ENCODE data around the gene TMCC2. TPM values are rescaled to one million over a fixed set of nuclear protein-coding genes. Genes with fewer than 3 reads are reported as not detected.
"Not testable (repeated sequence)": the region's sequence is repeated elsewhere in the genome, so short reads cannot be mapped to it uniquely, and the experiment has no call there.

Gene TMCC2
- total RNA-seq, 2 experiments from 2014 or later: 9.8 to 10.1 TPM

DNA sequence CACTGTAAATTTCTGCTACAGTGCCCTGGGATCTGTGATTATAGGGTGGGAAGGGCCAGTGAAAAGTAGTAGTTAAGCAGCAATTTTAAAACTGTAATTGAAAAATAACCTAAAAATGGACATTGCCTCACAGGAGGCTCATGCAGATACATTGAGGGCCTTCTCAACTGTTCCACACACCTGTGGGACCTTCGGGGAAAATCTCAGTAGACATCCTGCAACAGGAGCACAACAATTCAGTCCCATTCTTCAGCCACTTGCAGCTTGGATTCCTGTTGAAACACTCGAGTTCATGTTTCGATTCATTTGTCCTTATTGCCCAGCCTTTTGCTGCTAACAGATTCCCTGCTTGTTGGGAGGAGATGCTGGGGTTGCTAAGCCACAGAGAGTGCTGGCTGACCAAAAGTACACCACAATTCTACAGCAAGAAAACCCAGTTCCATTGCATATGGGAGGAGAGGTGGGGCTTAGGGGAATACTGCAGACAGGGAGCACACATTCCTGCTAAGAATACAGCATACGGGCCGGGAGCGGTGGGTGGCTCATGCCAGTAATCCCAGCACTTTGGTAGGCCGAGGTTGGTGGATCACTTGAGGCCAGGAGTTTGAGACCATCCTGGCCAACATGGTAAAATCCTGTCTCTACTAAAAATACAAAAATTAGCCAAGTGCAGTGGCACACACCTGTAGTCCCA, 4.5 kb downstream of the TMCC2 start:
- no peak for DNase-seq
- Mint-ChIP-seq H3K36me3 (no peaks in the 10 kb centered on the region), H3K9me3 (no peaks in the 10 kb centered on the region), H3K27ac (peak overlapping the region; percentile 3), H3K4me1 (ENCODE audit: low read depth) (peaks cover 43% of the 10 kb centered on the region), H3K27me3 (peaks cover 1% of the 10 kb centered on the region), H3K4me3 (no peak overlapping the region)
- intact Hi-C loops (cut with micrococcal nuclease): loop anchor here (2.0 kb wide), 1 partner anchor 15 kb away; no protein-coding TSS in a partner anchor
- CTCF ChIA-PET: interaction anchor here (1.7 to 9.8 kb wide), 3 partner anchors 24 to 93 kb away, joined by 3 to 338 read pairs (median 5); no protein-coding TSS in a partner anchor
- POLR2A ChIA-PET: interaction anchor here (1.0 to 1.5 kb wide), 3 partner anchors 22 to 32 kb away, joined by 3 to 4 read pairs (median 3); no protein-coding TSS in a partner anchor

DNA sequence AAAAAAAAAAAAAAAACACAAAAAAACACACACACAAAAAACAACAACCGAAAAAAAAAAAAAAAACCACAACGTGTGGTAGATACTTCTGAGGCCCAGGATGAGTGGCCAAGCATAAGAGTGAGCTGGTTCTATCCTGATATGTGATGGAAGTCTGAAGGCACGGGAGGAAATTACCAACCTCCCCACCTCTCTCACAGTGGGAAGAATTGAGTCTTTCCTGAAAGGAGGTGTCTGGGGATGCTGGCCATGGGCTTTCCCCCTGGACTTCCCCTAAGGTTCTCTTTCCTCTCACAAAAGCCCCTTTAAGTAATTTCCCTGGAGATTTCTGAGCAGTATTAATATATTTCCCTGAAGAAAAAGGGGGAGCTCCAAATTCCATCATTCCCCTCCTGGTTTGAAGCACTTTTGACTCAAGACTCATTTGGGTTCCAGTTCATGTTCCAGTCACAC, 5.2 kb downstream of the TMCC2 start:
- POLR2A ChIA-PET: interaction anchor here (1.4 to 1.5 kb wide), 2 partner anchors 29 to 33 kb away, joined by 3 read pairs; no protein-coding TSS in a partner anchor
- CTCF ChIA-PET: interaction anchor here (0.8 to 9.8 kb wide), 5 partner anchors 24 to 1026 kb away, joined by 3 to 338 read pairs (median 3); no protein-coding TSS in a partner anchor
- peak; percentile 44 for DNase-seq

DNA sequence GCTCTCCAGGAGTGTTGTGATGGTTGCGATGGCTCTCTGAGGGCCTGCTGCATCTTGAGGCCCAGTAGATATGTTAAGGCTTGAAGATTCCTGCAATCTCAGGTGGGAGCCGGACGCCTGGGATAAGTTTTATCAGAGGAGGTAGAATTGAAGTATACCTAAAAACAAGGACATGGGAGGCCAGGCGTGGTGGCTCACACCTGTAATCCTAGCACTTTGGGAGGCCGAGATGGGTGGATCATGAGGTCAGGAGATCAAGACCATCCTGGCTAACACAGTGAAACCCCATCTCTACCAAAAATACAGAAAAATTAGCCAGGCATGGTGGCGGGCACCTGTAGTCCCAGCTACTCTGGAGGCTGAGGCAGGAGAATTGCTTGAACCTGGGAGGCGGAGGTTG, 6.2 kb downstream of the TMCC2 start:
- POLR2A ChIA-PET, H3K27me3 Mint-ChIP-seq, H3K27ac Mint-ChIP-seq, H3K9me3 Mint-ChIP-seq, H3K36me3 Mint-ChIP-seq, H3K4me3 Mint-ChIP-seq, DNase-seq: not testable (repeated sequence)
- intact Hi-C loops (cut with micrococcal nuclease): loop anchor here (2.0 kb wide), 1 partner anchor 13 kb away; no protein-coding TSS in a partner anchor
- peaks cover 55% of the 10 kb centered on the region for H3K4me1 Mint-ChIP-seq (ENCODE audit: low read depth)
- CTCF ChIA-PET: interaction anchor here (0.7 to 9.8 kb wide), 2 partner anchors 23 to 92 kb away, joined by 3 to 338 read pairs; no protein-coding TSS in a partner anchor

More for the DNA sequence above, 5.2 kb downstream of the TMCC2 start:
- H3K4me1 Mint-ChIP-seq (ENCODE audit: low read depth): peaks cover 46% of the 10 kb centered on the region
- H3K4me3 Mint-ChIP-seq: no peak overlapping the region
- H3K36me3 Mint-ChIP-seq: no peaks in the 10 kb centered on the region
- H3K27ac Mint-ChIP-seq: peak overlapping the region; percentile 5
- peaks cover 2% of the 10 kb centered on the region for H3K27me3 Mint-ChIP-seq
- H3K9me3 Mint-ChIP-seq: no peaks in the 10 kb centered on the region
- intact Hi-C loops (cut with micrococcal nuclease): loop anchor here (2.0 kb wide), 1 partner anchor 14 kb away; no protein-coding TSS in a partner anchor

DNA sequence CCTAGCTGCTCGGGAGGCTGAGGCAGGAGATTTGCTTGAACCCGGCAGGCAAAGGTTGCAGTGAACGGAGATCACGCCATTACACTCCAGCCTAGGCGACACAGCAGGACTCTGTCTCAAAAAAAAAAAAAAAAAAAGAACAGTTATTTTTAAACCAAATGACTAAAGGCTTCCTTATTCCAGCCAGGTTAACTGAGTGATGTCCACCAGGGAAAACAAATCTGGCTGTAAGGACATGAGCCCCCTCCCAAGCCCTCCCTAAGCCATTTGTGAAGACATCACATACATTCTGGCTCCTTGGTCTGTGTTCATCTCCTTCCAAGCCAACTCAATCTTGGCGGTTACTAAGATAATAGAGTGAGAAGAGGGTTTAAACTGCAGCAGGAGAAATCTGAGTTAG, 8.2 kb downstream of the TMCC2 start:
- intact Hi-C loops (cut with micrococcal nuclease): no loop called here
- H3K4me1 Mint-ChIP-seq (ENCODE audit: low read depth): peaks cover 50% of the 10 kb centered on the region

DNA sequence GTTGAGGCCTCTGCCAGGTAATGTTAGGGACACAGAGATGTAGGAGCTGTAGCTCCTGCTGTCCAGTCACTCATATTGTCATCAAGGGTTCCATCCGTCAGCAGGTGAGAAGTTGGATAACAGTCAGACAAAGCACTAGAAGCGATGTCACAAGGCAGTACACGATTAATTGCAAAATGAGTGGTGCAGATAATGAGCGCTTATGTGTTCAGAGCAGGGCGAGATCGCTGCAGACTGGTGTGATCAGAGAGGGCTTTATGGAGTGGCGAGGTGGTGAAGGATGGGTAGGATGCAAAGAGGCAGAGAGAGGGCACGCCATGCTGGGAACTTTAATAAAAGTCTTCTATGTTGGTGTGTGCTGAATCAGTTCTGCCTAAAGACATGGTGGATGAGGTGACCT, 8.8 kb downstream of the TMCC2 start:
- Mint-ChIP-seq H3K9me3 (no peaks in the 10 kb centered on the region), H3K27ac (peak overlapping the region; percentile 18), H3K36me3 (no peaks in the 10 kb centered on the region), H3K4me3 (no peak overlapping the region), H3K4me1 (ENCODE audit: low read depth) (peaks cover 50% of the 10 kb centered on the region), H3K27me3 (peaks cover 5% of the 10 kb centered on the region)
- DNase-seq: no peak
- ChIA-PET CTCF (interaction anchor here (6.6 kb wide), 1 partner anchor 19 kb away, joined by 54 read pairs; no protein-coding TSS in a partner anchor), POLR2A (interaction anchor here (1.5 kb wide), 1 partner anchor 39 kb away, joined by 6 read pairs; no protein-coding TSS in a partner anchor)
- intact Hi-C loops (cut with micrococcal nuclease): no loop called here

More for the DNA sequence above, 8.2 kb downstream of the TMCC2 start:
- Mint-ChIP-seq H3K4me3 (no peak overlapping the region), H3K9me3 (no peaks in the 10 kb centered on the region), H3K36me3 (no peaks in the 10 kb centered on the region), H3K27me3 (peaks cover 5% of the 10 kb centered on the region), H3K27ac (no peak overlapping the region)
- ChIA-PET CTCF (interaction anchor here (1.7 to 6.6 kb wide), 2 partner anchors 10 to 20 kb away, joined by 3 to 54 read pairs; no protein-coding TSS in a partner anchor), POLR2A (no interaction called here)
- DNase-seq: no peak

DNA sequence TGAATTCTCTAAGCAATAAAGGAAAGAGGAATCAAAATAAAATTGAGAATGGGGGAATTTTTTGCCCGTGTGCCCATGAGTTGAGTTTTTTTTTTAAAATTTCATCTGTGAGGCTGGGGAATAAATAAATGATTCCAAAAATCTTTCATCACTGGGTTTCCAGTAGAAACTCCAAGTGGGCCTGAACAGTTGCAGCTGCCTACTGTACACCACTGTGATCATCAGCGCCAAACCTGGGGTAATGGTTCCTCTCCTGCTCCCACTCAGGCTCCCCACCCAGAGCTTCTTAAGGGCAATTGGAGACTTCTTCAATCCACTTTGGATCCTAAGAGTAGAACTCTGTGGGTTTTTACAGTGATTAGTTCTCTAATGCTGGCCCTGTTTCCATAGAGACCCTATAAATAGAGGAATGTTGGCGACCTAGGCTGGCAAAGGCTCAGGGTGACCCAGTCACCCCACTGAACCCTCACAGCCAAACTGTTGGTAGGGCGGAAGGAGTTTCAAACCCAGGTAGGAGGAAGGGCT, 9.3 kb downstream of the TMCC2 start:
- POLR2A ChIA-PET: interaction anchor here (0.8 to 2.3 kb wide), 4 partner anchors 9 to 42 kb away, joined by 3 to 10 read pairs (median 6); partner anchors contain the start of gene TMCC2
- Mint-ChIP-seq H3K27me3 (peaks cover 5% of the 10 kb centered on the region), H3K4me1 (ENCODE audit: low read depth) (peaks cover 48% of the 10 kb centered on the region), H3K4me3 (no peak overlapping the region), H3K9me3 (no peaks in the 10 kb centered on the region), H3K27ac (peak overlapping the region; percentile 92), H3K36me3 (no peaks in the 10 kb centered on the region)
- DNase-seq: no peak
- intact Hi-C loops (cut with micrococcal nuclease): no loop called here
- CTCF ChIA-PET: interaction anchor here (0.6 to 6.6 kb wide), 3 partner anchors 8 to 147 kb away, joined by 3 to 54 read pairs (median 39); partner anchors contain the start of gene TMCC2

DNA sequence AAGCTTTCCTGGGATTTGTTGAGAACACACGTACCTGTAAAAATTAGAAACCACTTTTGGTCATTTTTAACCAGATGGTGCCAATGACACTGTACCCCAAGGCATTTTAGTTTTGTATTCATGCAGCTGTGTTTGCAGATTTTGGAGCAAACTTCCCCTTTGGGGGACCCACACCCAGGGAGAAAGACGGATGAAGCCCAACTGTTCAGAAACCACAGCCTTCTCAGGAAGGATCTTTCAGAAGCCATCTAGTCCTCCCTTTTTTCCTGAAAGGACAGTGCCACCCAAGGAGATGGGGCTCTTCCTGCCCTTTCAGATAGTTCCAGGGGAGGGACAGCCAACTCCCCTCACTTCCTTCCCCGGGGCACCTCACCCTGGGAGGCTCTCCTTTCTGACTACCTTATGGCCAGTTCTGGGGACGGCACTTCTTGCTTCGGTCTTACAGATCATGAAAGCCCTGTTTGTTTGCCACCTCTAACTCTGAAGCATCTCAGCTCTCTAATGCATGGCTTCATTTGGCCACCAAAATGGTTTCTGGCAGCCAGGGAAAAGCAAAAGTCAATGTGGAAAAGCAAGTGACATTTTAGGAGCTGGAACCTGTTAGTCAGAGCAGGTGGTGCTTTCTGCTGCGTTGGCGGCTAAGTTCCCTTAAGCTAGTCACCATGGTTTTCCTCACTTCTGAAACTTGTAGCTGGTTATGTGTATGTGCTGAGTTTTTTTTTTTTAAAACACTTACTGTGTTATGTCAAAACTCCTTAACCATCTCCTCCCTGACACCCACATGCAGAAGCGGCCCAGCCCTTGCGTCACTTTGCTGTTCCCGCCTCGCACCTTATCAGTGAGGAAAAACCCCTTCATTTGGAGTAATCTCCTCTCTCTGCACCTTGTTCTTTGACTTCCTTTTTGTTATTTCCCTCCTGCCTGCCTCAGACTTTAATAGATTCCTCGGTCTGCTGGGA, 10.1 kb downstream of the TMCC2 start:
- ChIA-PET POLR2A (interaction anchor here (0.8 to 2.3 kb wide), 7 partner anchors 8 to 82 kb away, joined by 3 to 10 read pairs (median 5); partner anchors contain the start of gene TMCC2), CTCF (interaction anchor here (0.6 to 6.6 kb wide), 7 partner anchors 9 to 147 kb away, joined by 3 to 54 read pairs (median 3); partner anchors contain the start of gene TMCC2)
- Mint-ChIP-seq H3K4me3 (peak overlapping the region; percentile 50), H3K36me3 (peaks cover 1% of the 10 kb centered on the region), H3K27ac (peak overlapping the region; percentile 92), H3K9me3 (no peaks in the 10 kb centered on the region), H3K4me1 (ENCODE audit: low read depth) (peaks cover 41% of the 10 kb centered on the region), H3K27me3 (peaks cover 5% of the 10 kb centered on the region)
- intact Hi-C loops (cut with micrococcal nuclease): loop anchor here (1.0 to 2.0 kb wide), 3 partner anchors 8 to 47 kb away; no protein-coding TSS in a partner anchor
- DNase-seq: peak; percentile 77

DNA sequence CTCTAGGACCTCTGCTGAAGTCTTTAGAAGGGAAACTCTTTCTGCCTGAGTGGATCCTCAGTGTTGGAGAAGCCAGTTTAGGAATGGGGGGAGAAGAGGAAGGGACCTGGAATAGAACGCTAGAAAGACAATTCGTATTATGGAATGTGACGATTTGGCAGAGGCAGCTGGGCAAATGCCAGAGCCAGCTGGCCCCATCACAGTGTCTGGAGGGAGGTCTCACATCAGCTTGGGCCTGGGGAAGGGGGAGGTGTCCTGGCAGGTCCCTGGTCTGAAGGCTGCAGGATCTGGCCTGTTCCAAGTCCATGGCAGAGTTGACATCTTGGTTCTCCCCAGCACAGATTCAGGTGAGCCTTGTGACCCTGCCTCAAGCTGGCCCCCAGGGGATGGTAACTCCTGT, 11.3 kb downstream of the TMCC2 start:
- Mint-ChIP-seq H3K9me3 (no peaks in the 10 kb centered on the region), H3K27me3 (peaks cover 5% of the 10 kb centered on the region), H3K4me1 (ENCODE audit: low read depth) (peaks cover 34% of the 10 kb centered on the region), H3K27ac (no peak overlapping the region), H3K4me3 (no peak overlapping the region), H3K36me3 (peaks cover 1% of the 10 kb centered on the region)
- intact Hi-C loops (cut with micrococcal nuclease): loop anchor here (2.0 kb wide), 1 partner anchor 34 kb away; no protein-coding TSS in a partner anchor
- POLR2A ChIA-PET: interaction anchor here (2.2 to 2.3 kb wide), 2 partner anchors 9 to 11 kb away, joined by 8 to 10 read pairs; partner anchors contain the start of gene TMCC2
- CTCF ChIA-PET: interaction anchor here (1.2 to 6.6 kb wide), 6 partner anchors 11 to 98 kb away, joined by 3 to 54 read pairs (median 5); partner anchors contain the start of gene TMCC2
- no peak for DNase-seq

DNA sequence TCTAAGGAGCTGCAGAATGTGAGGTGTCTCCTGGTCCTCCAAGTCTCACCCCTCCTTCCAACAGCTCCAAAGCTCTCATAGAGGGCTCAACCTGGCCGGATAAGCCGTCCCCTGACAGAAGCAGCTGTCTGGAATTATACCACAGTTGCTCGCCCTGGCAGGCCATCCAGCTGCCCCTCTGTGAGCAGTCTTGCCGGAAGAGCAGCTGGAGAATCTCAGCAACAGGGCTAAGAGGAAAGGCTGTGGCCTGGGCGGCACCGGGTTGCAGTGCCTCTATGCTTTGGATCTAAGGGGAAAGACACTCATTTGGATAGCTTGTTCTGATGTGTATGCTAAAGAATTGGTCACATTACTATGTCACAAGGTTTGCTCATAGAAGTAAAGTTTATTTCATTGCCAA, 12.4 kb downstream of the TMCC2 start:
- intact Hi-C loops (cut with micrococcal nuclease): no loop called here
- POLR2A ChIA-PET: interaction anchor here (1.2 kb wide), 1 partner anchor 10 kb away, joined by 5 read pairs; no protein-coding TSS in a partner anchor

DNA sequence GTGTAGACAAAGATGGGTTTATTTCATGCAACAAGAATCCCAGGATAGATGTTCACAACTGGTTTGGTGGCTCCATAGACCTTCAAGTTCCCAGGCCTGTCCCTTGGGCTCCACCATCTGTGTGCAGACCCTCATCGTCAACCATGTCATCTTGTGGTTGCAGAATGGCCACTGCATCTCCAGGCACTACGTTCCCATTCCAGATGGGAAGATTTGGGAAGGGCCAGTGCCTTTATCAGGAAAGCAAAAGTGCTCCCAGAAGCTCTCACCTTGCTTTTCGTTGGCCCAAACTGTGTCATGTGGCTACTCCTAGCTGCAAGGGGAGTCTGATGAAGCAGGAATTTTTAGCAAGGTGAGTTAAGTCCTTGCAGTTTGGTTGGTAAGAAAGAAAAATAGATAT, 12.8 kb downstream of the TMCC2 start:
- DNase-seq: peak; percentile 1
- ChIA-PET CTCF (interaction anchor here (0.6 to 6.6 kb wide), 4 partner anchors 12 to 114 kb away, joined by 3 to 54 read pairs (median 22); partner anchors contain the start of gene TMCC2), POLR2A (interaction anchor here (1.2 kb wide), 1 partner anchor 11 kb away, joined by 5 read pairs; no protein-coding TSS in a partner anchor)
- Mint-ChIP-seq H3K27me3 (peaks cover 5% of the 10 kb centered on the region), H3K27ac (no peak overlapping the region), H3K9me3 (no peaks in the 10 kb centered on the region), H3K4me1 (ENCODE audit: low read depth) (peaks cover 34% of the 10 kb centered on the region), H3K4me3 (no peak overlapping the region), H3K36me3 (peaks cover 1% of the 10 kb centered on the region)
- intact Hi-C loops (cut with micrococcal nuclease): no loop called here

More for the DNA sequence above, 12.4 kb downstream of the TMCC2 start:
- peak; percentile 51 for DNase-seq
- Mint-ChIP-seq H3K4me1 (ENCODE audit: low read depth) (peaks cover 34% of the 10 kb centered on the region), H3K9me3 (no peaks in the 10 kb centered on the region), H3K36me3 (peaks cover 1% of the 10 kb centered on the region), H3K4me3 (no peak overlapping the region), H3K27ac (no peak overlapping the region), H3K27me3 (peaks cover 5% of the 10 kb centered on the region)
- CTCF ChIA-PET: interaction anchor here (0.6 to 6.6 kb wide), 5 partner anchors 11 to 115 kb away, joined by 3 to 54 read pairs (median 5); partner anchors contain the start of gene TMCC2

Measured in activated CD4-positive, alpha-beta memory T cell treated with anti-CD3 and anti-CD28 coated beads for 36 hours (primary cell).